H9 (cell line): ENCODE measurements around the gene TFF1. TPM values are rescaled to one million over a fixed set of nuclear protein-coding genes. Genes with fewer than 3 reads are reported as not detected.

Source experiments
- DNase-seq: peaks from one replicate; pipeline ENCODE4 v3.0.0-alpha.2; 2017
- H2AFZ ChIP-seq: one replicate; pipeline ENCODE4 v1.6.1; 2013; ENCODE audit warnings: mild to moderate bottlenecking, low read length, control low read depth, moderate library complexity
- H2AK5ac ChIP-seq: 2 replicates; pipeline ENCODE4 v1.6.1; 2013; ENCODE audit warnings: low read length, control low read depth, mixed read lengths; ENCODE audit not compliant: insufficient read length
- H2BK120ac ChIP-seq: one replicate; pipeline ENCODE4 v1.6.1; 2013; ENCODE audit warnings: low read depth, mild to moderate bottlenecking, low read length, control low read depth, inconsistent platforms; ENCODE audit not compliant: poor library complexity, severe bottlenecking
- H2BK12ac ChIP-seq: 2 replicates; pipeline ENCODE4 v1.6.1; 2013; ENCODE audit warnings: low read length, control low read depth, mixed read lengths, low read depth; ENCODE audit not compliant: insufficient read length
- H2BK15ac ChIP-seq: 2 replicates; pipeline ENCODE4 v1.6.1; 2013; ENCODE audit warnings: low read depth, low read length, control low read depth
- H2BK20ac ChIP-seq: one replicate; pipeline ENCODE4 v1.6.1; 2013; ENCODE audit warnings: low read depth, mild to moderate bottlenecking, low read length, control low read depth, inconsistent platforms; ENCODE audit not compliant: poor library complexity, severe bottlenecking
- H2BK5ac ChIP-seq: 2 replicates; pipeline ENCODE4 v1.6.1; 2013; ENCODE audit warnings: low read length, control low read depth, mixed read lengths; ENCODE audit not compliant: insufficient read length
- H3K14ac ChIP-seq: 2 replicates; pipeline ENCODE4 v1.6.1; 2013; ENCODE audit warnings: low read length, control low read depth; ENCODE audit not compliant: insufficient read depth
- H3K18ac ChIP-seq: 2 replicates; pipeline ENCODE4 v1.6.1; 2013; ENCODE audit warnings: low read depth, mild to moderate bottlenecking, mixed read lengths, low read length, control low read depth; ENCODE audit not compliant: insufficient read length
- H3K23ac ChIP-seq: 2 replicates; pipeline ENCODE4 v1.6.1; 2013; ENCODE audit warnings: low read length, control low read depth, mixed read lengths, low read depth; ENCODE audit not compliant: insufficient read length
- H3K23me2 ChIP-seq: 2 replicates; pipeline ENCODE4 v1.6.1; 2013; ENCODE audit warnings: low read depth, mild to moderate bottlenecking, mixed read lengths, low read length, control low read depth; ENCODE audit not compliant: insufficient read length, poor library complexity, severe bottlenecking
- H3K27ac ChIP-seq: 2 replicates; pipeline ENCODE4 v1.5.1; 2013; ENCODE audit warnings: low read length, control low read depth, mixed read lengths, low read depth; ENCODE audit not compliant: insufficient read length
- H3K27me3 ChIP-seq: 2 replicates; pipeline ENCODE4 v1.6.1; 2013; ENCODE audit warnings: low read length, control low read depth, inconsistent platforms; ENCODE audit not compliant: insufficient read depth
- H3K4ac ChIP-seq: 2 replicates; pipeline ENCODE4 v1.6.1; 2013; ENCODE audit warnings: low read depth, mild to moderate bottlenecking, control low read depth, inconsistent platforms, low read length, moderate library complexity
- H3K4me1 ChIP-seq: 2 replicates; pipeline ENCODE4 v1.6.1; 2013; ENCODE audit warnings: low read length, control low read depth, inconsistent platforms; ENCODE audit not compliant: insufficient read depth
- H3K4me2 ChIP-seq: 2 replicates; pipeline ENCODE4 v1.6.1; 2013; ENCODE audit warnings: low read length, control low read depth, mixed read lengths; ENCODE audit not compliant: insufficient read length, insufficient read depth
- H3K56ac ChIP-seq: 2 replicates; pipeline ENCODE4 v1.6.1; 2013; ENCODE audit warnings: low read depth, mild to moderate bottlenecking, mixed read lengths, low read length, control low read depth; ENCODE audit not compliant: insufficient read length
- H3K79me1 ChIP-seq: 2 replicates; pipeline ENCODE4 v1.6.1; 2013; ENCODE audit warnings: low read depth, mild to moderate bottlenecking, moderate library complexity, low read length, control low read depth, inconsistent platforms; ENCODE audit not compliant: insufficient read depth, poor library complexity, severe bottlenecking
- H3K79me2 ChIP-seq: 2 replicates; pipeline ENCODE4 v1.6.1; 2013; ENCODE audit warnings: low read length, control low read depth, inconsistent platforms; ENCODE audit not compliant: insufficient read depth
- H3K9ac ChIP-seq: 2 replicates; pipeline ENCODE4 v1.6.1; 2013; ENCODE audit warnings: low read length, control low read depth, mixed read lengths; ENCODE audit not compliant: insufficient read length; ENCODE audit errors: extremely low read depth
- H3K9me3 ChIP-seq: one replicate; pipeline ENCODE4 v1.6.1; 2013; ENCODE audit warnings: low read depth, low read length, inconsistent platforms; ENCODE audit not compliant: control insufficient read depth
- H3T11ph ChIP-seq: one replicate; pipeline ENCODE4 v1.6.1; 2013; ENCODE audit warnings: mild to moderate bottlenecking, low read length, control low read depth, inconsistent platforms
- H4K20me1 ChIP-seq: one replicate; pipeline ENCODE4 v1.6.1; 2013; ENCODE audit not compliant: control insufficient read depth, insufficient read length, insufficient read depth
- H4K5ac ChIP-seq: 2 replicates; pipeline ENCODE4 v1.6.1; 2013; ENCODE audit warnings: low read depth, mild to moderate bottlenecking, mixed read lengths, low read length, control low read depth; ENCODE audit not compliant: insufficient read length
- H4K8ac ChIP-seq: replicated peaks from 2 replicates; pipeline ENCODE4 v1.6.1; 2013; ENCODE audit warnings: low read length, control low read depth, mixed read lengths, low read depth; ENCODE audit not compliant: insufficient read length
- H4K91ac ChIP-seq: 2 replicates; pipeline ENCODE4 v1.6.1; 2013; ENCODE audit warnings: low read depth, mild to moderate bottlenecking, moderate library complexity, mixed read lengths, low read length, control low read depth; ENCODE audit not compliant: insufficient read length
- H3K27ac Mint-ChIP-seq, 3 experiments: 2 replicates in 2 of 3; 3 replicates in 1 of 3; pipeline ENCODE4 v1.8.0; 2020 to 2021; ENCODE audit warnings: mixed read lengths in 3 of 3, mild to moderate bottlenecking in 1 of 3, moderate library complexity in 1 of 3
- H3K27me3 Mint-ChIP-seq: 2 replicates; pipeline ENCODE4 v1.8.0; 2021; ENCODE audit warnings: low read depth, mild to moderate bottlenecking, moderate library complexity, mixed read lengths
- H3K36me3 Mint-ChIP-seq, 3 experiments: 2 replicates in 2 of 3; 3 replicates in 1 of 3; pipeline ENCODE4 v1.8.0; 2020 to 2021; ENCODE audit warnings: low read depth in 3 of 3, mixed read lengths in 3 of 3; ENCODE audit not compliant: insufficient read depth in 1 of 3
- H3K4me1 Mint-ChIP-seq, 2 experiments: 2 replicates each; pipeline ENCODE4 v1.8.0; 2020; ENCODE audit warnings: mixed read lengths in 2 of 2
- H3K4me3 Mint-ChIP-seq, 2 experiments: 2 replicates in 1 of 2; 3 replicates in 1 of 2; pipeline ENCODE4 v1.8.0; 2020 to 2021; ENCODE audit warnings: mild to moderate bottlenecking in 2 of 2, mixed read lengths in 2 of 2, moderate library complexity in 1 of 2
- H3K9me3 Mint-ChIP-seq, 2 experiments: 2 replicates in 1 of 2; 3 replicates in 1 of 2; pipeline ENCODE4 v1.8.0; 2020; ENCODE audit warnings: mild to moderate bottlenecking in 2 of 2, mixed read lengths in 2 of 2, moderate library complexity in 1 of 2
- WGBS: extraction: QIAGEN DNeasy Blood & Tissue Kit; methylation state at CpG from one replicate; pipeline ENCODE4 v1.1.7; 2013; ENCODE audit warnings: missing lambda C conversion rate, low lambda C conversion rate, mixed read lengths; ENCODE audit not compliant: insufficient read length; ENCODE audit errors: extremely low coverage; 5-methylcytosine and 5-hydroxymethylcytosine counted together
- total RNA-seq: library from RNA; stranded (reverse); gene quantifications from 2 replicates; pipeline ENCODE4 v1.2.1, GENCODE V29; 2021
- TF ChIP-seq, protein P1 (sequence below): fragments of 200-600 bp; sonication (generic); conservative IDR thresholded peaks from 3 replicates; pipeline ENCODE4 v1.8.0; 2021; ENCODE audit warnings: antibody characterized with exemption, mild to moderate bottlenecking

Gene TFF1
- total RNA-seq, 1 experiment from 2014 or later, result not detected

GRCh38 chr21:42315296-42315891 lies 50.9 kb downstream of the TFF1 start, which contains the start of gene TFF3:
Gene TFF3, minus strand, starts transcription at chr21:42315409. Its CDS starts 35 bp downstream, at chr21:42315374.
- no peaks in the 10 kb centered on the region for H4K20me1 ChIP-seq
- H3K27ac Mint-ChIP-seq, result peak within 1 kb of the TSS in 2 of 3 experiments; percentile 66 to 68; a peak in 2 of 7 replicates
- no peak within 1 kb of the TSS for H2BK20ac ChIP-seq
- H4K5ac ChIP-seq, result no peak within 1 kb of the TSS
- H3K9me3 Mint-ChIP-seq, result no peaks in the 10 kb centered on the region; a peak in 1 of 5 replicates
- no peaks in the 10 kb centered on the region for H3K79me2 ChIP-seq
- H3K27me3 ChIP-seq, result no peaks in the 10 kb centered on the region
- peaks cover 4% of the 10 kb centered on the region for H3K27me3 Mint-ChIP-seq
- TF ChIP-seq, protein P1, sequence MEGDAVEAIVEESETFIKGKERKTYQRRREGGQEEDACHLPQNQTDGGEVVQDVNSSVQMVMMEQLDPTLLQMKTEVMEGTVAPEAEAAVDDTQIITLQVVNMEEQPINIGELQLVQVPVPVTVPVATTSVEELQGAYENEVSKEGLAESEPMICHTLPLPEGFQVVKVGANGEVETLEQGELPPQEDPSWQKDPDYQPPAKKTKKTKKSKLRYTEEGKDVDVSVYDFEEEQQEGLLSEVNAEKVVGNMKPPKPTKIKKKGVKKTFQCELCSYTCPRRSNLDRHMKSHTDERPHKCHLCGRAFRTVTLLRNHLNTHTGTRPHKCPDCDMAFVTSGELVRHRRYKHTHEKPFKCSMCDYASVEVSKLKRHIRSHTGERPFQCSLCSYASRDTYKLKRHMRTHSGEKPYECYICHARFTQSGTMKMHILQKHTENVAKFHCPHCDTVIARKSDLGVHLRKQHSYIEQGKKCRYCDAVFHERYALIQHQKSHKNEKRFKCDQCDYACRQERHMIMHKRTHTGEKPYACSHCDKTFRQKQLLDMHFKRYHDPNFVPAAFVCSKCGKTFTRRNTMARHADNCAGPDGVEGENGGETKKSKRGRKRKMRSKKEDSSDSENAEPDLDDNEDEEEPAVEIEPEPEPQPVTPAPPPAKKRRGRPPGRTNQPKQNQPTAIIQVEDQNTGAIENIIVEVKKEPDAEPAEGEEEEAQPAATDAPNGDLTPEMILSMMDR, result no peak
- H3K4me3 Mint-ChIP-seq, result peak within 1 kb of the TSS in 1 of 2 experiments; percentile 46; a peak in 1 of 5 replicates
- H2AFZ ChIP-seq, result no peak within 1 kb of the TSS
- no peak within 1 kb of the TSS for H4K8ac ChIP-seq
- WGBS, result no CpG with 5 or more reads among the region's 15 CpGs
- no peak within 1 kb of the TSS for H3T11ph ChIP-seq
- no peak within 1 kb of the TSS for H3K18ac ChIP-seq
- no peak within 1 kb of the TSS for H2BK15ac ChIP-seq
- H2BK5ac ChIP-seq, result no peak within 1 kb of the TSS
- DNase-seq, result no peak
- no peaks in the 10 kb centered on the region for H3K79me1 ChIP-seq
- peaks cover 11% of the 10 kb centered on the region; the same call in 1 of the 2 replicates for H3K4me1 ChIP-seq
- H3K4me1 Mint-ChIP-seq, result peaks cover 54 to 58% of the 10 kb centered on the region in 2 experiments
- H3K14ac ChIP-seq, result no peak within 1 kb of the TSS
- no peaks in the 10 kb centered on the region for H3K23me2 ChIP-seq
- no peak within 1 kb of the TSS for H3K9ac ChIP-seq
- H3K27ac ChIP-seq, result no peak within 1 kb of the TSS
- no peak within 1 kb of the TSS for H3K56ac ChIP-seq
- no peak within 1 kb of the TSS for H2AK5ac ChIP-seq
- H3K4me2 ChIP-seq, result no peak within 1 kb of the TSS
- H3K9me3 ChIP-seq, result no peaks in the 10 kb centered on the region
- no peak within 1 kb of the TSS for H2BK120ac ChIP-seq
- no peak within 1 kb of the TSS for H3K4ac ChIP-seq
- no peak within 1 kb of the TSS for H2BK12ac ChIP-seq
- no peak within 1 kb of the TSS for H3K23ac ChIP-seq
- H4K91ac ChIP-seq, result no peak within 1 kb of the TSS
- no peaks in the 10 kb centered on the region for H3K36me3 Mint-ChIP-seq
